Measurements from ENCODE around the gene PALM. TPM values are rescaled to one million over a fixed set of nuclear protein-coding genes. Genes with fewer than 3 reads are reported as not detected.
A peak's percentile ranks its signal among the peaks of the same experiment; 100 is the strongest.

The PALM gene
- total and polyA plus RNA-seq, 2 experiments from 2014 or later, result 23.0 to 105 TPM

GRCh38 chr19:677601-678436 is 30.9 kb upstream of the PALM start:
- TF ChIP-seq CTCF (IDR thresholded peaks at IDR 0.05; ENCODE audit: low read depth, low read length), result no peak
- no peak for DNase-seq (ENCODE audit: low read depth in 1 of 2, low spot score in 1 of 2)
- Histone ChIP-seq H3K27ac (peak overlapping the region; percentile 70), H3K4me1 (ENCODE audit: low read depth) (peaks cover 7% of the 10 kb centered on the region), H3K27me3 (no peaks in the 10 kb centered on the region), H3K36me3 (no peaks in the 10 kb centered on the region), H3K9me3 (ENCODE audit: low read depth) (no peaks in the 10 kb centered on the region), H3K4me3 (no peak overlapping the region)

- DNase-seq (ENCODE audit: low read depth in 1 of 2, low spot score in 1 of 2), result no peak
- Histone ChIP-seq H3K36me3 (no peaks in the 10 kb centered on the region), H3K4me3 (no peak overlapping the region), H3K27ac (no peak overlapping the region), H3K4me1 (ENCODE audit: low read depth) (peaks cover 7% of the 10 kb centered on the region), H3K27me3 (no peaks in the 10 kb centered on the region), H3K9me3 (ENCODE audit: low read depth) (no peaks in the 10 kb centered on the region)
- TF ChIP-seq CTCF (IDR thresholded peaks at IDR 0.05; ENCODE audit: low read depth, low read length), result no peak
Observed at GRCh38 chr19:678791-679388, 29.8 kb upstream of the PALM start.

- Histone ChIP-seq H3K27me3 (no peaks in the 10 kb centered on the region), H3K36me3 (no peaks in the 10 kb centered on the region), H3K4me3 (peak overlapping the region; percentile 93), H3K27ac (peak overlapping the region; percentile 95), H3K4me1 (ENCODE audit: low read depth) (peaks cover 7% of the 10 kb centered on the region), H3K9me3 (ENCODE audit: low read depth) (no peaks in the 10 kb centered on the region)
- peak; percentile 10 for TF ChIP-seq CTCF (IDR thresholded peaks at IDR 0.05; ENCODE audit: low read depth, low read length)
- peak; percentile 70 to 89 for DNase-seq (ENCODE audit: low read depth in 1 of 2, low spot score in 1 of 2)
Observed at GRCh38 chr19:679418-680286, 29.1 kb upstream of the PALM start.

- H3K9me3 ChIP-seq (ENCODE audit: low read depth), result no peaks in the 10 kb centered on the region
- no peaks in the 10 kb centered on the region for H3K27me3 ChIP-seq
- peaks cover 5% of the 10 kb centered on the region for H3K4me1 ChIP-seq (ENCODE audit: low read depth)
- peak; percentile 28 for TF ChIP-seq CTCF (IDR thresholded peaks at IDR 0.05; ENCODE audit: low read depth, low read length)
- peak overlapping the region; percentile 95 for H3K27ac ChIP-seq
- no peaks in the 10 kb centered on the region for H3K36me3 ChIP-seq
- peak; percentile 98 to 99 for DNase-seq (ENCODE audit: low read depth in 1 of 2, low spot score in 1 of 2)
- H3K4me3 ChIP-seq, result peak overlapping the region; percentile 93
Observed at GRCh38 chr19:680287-681028, 28.3 kb upstream of the PALM start.
